HEK293 (cell line): Measurements from ENCODE around the gene CFHR3.
"Not testable (repeated sequence)": the region's sequence is repeated elsewhere in the genome, so short reads cannot be mapped to it uniquely, and the experiment has no call there.

ENCODE experiments used
- CTCF ChIA-PET: fragments of 350-600 bp; formaldehyde crosslinking; extraction: SDS; loops from one replicate; lab custom pipeline; 2021; ENCODE audit warnings: antibody characterized with exemption; lab: Yijun Ruan, JAX
- POLR2A ChIA-PET: fragments of 300-600 bp; formaldehyde crosslinking; extraction: SDS; loops from one replicate; lab custom pipeline; 2020; ENCODE audit warnings: antibody characterized with exemption, inconsistent platforms; lab: Yijun Ruan, JAX
- H3K27ac ChIP-seq: fragments of 200-500 bp; sonication (Bioruptor generic); 2 replicates; pipeline ENCODE4 v1.5.1; 2014; ENCODE audit warnings: low read depth, low read length, control low read depth, inconsistent platforms; ENCODE audit errors: extremely low read depth
- H3K36me3 ChIP-seq, 2 experiments: fragments of 200-500 bp in 1 of 2; sonication (Bioruptor generic) in 1 of 2; 1 replicate in 1 of 2; 2 replicates in 1 of 2; pipeline ENCODE4 v1.5.1; 2014 to 2017; ENCODE audit warnings: inconsistent platforms in 2 of 2, low read length in 2 of 2; ENCODE audit not compliant: control insufficient read depth in 2 of 2, insufficient read depth in 1 of 2
- H3K4me1 ChIP-seq: fragments of 200-500 bp; sonication (Bioruptor generic); 2 replicates; pipeline ENCODE4 v1.5.1; 2014; ENCODE audit warnings: mild to moderate bottlenecking, low read length, inconsistent platforms; ENCODE audit not compliant: control insufficient read depth, insufficient read depth
- H3K4me3 ChIP-seq: 2 replicates; pipeline ENCODE4 v1.5.1; 2011; ENCODE audit warnings: low read depth, mild to moderate bottlenecking, control low read depth, low read length, moderate library complexity
- H3K9me3 ChIP-seq: fragments of 200-500 bp; sonication (Bioruptor generic); 2 replicates; pipeline ENCODE4 v1.5.1; 2014; ENCODE audit warnings: low read depth, low read length, inconsistent platforms; ENCODE audit not compliant: control insufficient read depth, insufficient read depth
- ZNF140 ChIP-seq: fragments of 450-650 bp; formaldehyde crosslinking; IDR thresholded peaks from 2 replicates; pipeline ENCODE4 v1.5.1; 2016; ENCODE audit warnings: missing biosample characterization, missing genetic modification characterization
- ZNF23 ChIP-seq: fragments of 450-650 bp; formaldehyde crosslinking; IDR thresholded peaks from 2 replicates; pipeline ENCODE4 v1.5.1; 2016; ENCODE audit warnings: missing biosample characterization, missing genetic modification characterization, borderline replicate concordance
- TF ChIP-seq, protein P1 (sequence below): fragments of 450-650 bp; formaldehyde crosslinking; IDR thresholded peaks from 2 replicates; pipeline ENCODE4 v1.5.1; 2016; ENCODE audit warnings: missing biosample characterization, missing genetic modification characterization

The CFHR3 gene

DNA sequence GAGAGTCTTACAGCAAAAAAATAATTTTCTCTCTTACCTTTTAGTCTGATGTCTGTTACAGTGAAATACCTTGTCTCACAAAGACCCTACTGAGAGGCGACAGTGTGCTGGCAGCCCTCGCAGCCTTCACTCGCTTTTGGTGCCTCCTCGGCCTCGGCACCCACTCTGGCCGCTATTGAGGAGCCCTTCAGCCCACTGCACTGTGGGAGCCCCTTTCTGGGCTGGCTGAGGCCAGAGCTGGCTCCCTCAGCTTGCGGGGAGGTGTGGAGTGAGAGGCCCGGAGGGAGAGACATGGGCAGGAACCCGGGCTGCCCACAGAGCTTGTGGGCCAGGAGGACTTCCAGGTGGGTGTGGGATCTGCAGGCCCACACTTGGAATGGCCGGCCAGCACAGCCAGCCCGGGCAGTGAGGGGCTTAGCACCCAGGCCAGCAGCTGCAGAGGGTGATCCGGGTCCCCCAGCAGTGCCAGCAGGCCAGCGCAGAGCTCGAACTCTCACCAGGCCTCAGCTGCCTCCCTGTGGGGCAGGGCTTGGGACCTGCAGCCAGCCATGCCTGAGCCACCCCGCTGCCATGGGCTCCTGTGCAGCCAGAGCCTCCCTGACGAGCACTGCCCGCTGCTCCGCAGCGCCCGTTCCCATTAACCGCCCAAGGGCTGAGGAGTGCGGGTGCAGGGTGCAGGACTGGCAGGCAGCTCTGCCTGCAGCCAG is 34.0 kb downstream of the CFHR3 start:
- ChIA-PET POLR2A (no interaction called here), CTCF (no interaction called here)
- no peak for TF ChIP-seq ZNF23 (tag by site-specific recombination)
- no peak for TF ChIP-seq ZNF140
- TF ChIP-seq, protein P1, sequence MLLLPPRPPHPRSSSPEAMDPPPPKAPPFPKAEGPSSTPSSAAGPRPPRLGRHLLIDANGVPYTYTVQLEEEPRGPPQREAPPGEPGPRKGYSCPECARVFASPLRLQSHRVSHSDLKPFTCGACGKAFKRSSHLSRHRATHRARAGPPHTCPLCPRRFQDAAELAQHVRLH: no peak
- no peaks in the 10 kb centered on the region for H3K36me3 ChIP-seq
- no peaks in the 10 kb centered on the region for H3K4me1 ChIP-seq
- H3K27ac ChIP-seq: no peak overlapping the region
- H3K4me3 ChIP-seq: no peak overlapping the region
- H3K9me3 ChIP-seq: no peaks in the 10 kb centered on the region

- H3K9me3 ChIP-seq, H3K36me3 ChIP-seq, H3K4me1 ChIP-seq, POLR2A ChIA-PET, CTCF ChIA-PET, H3K4me3 ChIP-seq, H3K27ac ChIP-seq: not testable (repeated sequence)
Measured at GRCh38 chr1:196817442-196817841, 42.8 kb downstream of the CFHR3 start.

DNA sequence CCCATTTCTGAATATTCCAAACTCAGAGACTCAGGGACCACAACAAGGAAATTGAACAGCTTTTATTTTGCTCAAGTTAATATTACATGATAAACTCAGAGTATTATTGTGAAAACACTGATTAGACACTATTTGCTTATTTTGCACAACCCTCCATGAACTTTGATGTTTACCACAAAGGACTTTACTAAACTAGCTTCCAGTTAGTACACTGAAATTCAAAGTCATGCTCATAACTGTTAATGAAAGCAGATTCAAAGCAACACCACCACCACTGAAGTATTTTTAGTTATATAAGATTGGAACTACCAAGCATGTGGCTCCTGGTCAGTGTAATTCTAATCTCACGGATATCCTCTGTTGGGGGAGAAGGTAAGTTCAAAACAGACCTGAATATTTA is 44.9 kb downstream of the CFHR3 start, which contains the start of gene CFHR1:
CFHR1 (plus strand) TSS at position 201 of the 400 bp plus-strand sequence; CDS start at position 315, 114 bp downstream.
- H3K36me3 ChIP-seq, POLR2A ChIA-PET, H3K9me3 ChIP-seq, H3K27ac ChIP-seq, CTCF ChIA-PET, H3K4me3 ChIP-seq, H3K4me1 ChIP-seq: not testable (repeated sequence)

GRCh38 chr1:196827860-196828259 is 53.2 kb downstream of the CFHR3 start:
- H3K4me3 ChIP-seq, H3K9me3 ChIP-seq, H3K4me1 ChIP-seq, H3K27ac ChIP-seq, POLR2A ChIA-PET, H3K36me3 ChIP-seq: not testable (repeated sequence)
- CTCF ChIA-PET: interaction anchor here (0.7 kb wide), 1 partner anchor 157 kb away, joined by 3 read pairs; no protein-coding TSS in a partner anchor
